ENCODE data around the gene HACD3.
"Not testable (repeated sequence)": the region's sequence is repeated elsewhere in the genome, so short reads cannot be mapped to it uniquely, and the experiment has no call there.

- TF ChIP-seq, protein P1, sequence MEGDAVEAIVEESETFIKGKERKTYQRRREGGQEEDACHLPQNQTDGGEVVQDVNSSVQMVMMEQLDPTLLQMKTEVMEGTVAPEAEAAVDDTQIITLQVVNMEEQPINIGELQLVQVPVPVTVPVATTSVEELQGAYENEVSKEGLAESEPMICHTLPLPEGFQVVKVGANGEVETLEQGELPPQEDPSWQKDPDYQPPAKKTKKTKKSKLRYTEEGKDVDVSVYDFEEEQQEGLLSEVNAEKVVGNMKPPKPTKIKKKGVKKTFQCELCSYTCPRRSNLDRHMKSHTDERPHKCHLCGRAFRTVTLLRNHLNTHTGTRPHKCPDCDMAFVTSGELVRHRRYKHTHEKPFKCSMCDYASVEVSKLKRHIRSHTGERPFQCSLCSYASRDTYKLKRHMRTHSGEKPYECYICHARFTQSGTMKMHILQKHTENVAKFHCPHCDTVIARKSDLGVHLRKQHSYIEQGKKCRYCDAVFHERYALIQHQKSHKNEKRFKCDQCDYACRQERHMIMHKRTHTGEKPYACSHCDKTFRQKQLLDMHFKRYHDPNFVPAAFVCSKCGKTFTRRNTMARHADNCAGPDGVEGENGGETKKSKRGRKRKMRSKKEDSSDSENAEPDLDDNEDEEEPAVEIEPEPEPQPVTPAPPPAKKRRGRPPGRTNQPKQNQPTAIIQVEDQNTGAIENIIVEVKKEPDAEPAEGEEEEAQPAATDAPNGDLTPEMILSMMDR (conservative IDR thresholded peaks at IDR 0.05 in 1 of 2, IDR thresholded peaks at IDR 0.05 in 1 of 2; ENCODE audit: low read depth in 1 of 2, low read length in 2 of 2), result not testable (repeated sequence)
- TF ChIP-seq EZH2 (IDR thresholded peaks at IDR 0.05; ENCODE audit: low read length, missing control alignments), result not testable (repeated sequence)
These were observed 22.6 kb downstream of the HACD3 start for GRCh38 chr15:65552851-65553250.
